Natural killer cell (primary cell): ENCODE results near the gene PAX2. TPM values are rescaled to one million over a fixed set of nuclear protein-coding genes. Genes with fewer than 3 reads are reported as not detected.

Source experiments
- ATAC-seq, 3 donors: fragments of 150-1000 bp in 2 of 3; fragments of 200-7000 bp in 1 of 3; cut with Tn5 transposase; 1 replicate in 1 of 3; 2 replicates in 2 of 3; pipeline ENCODE4 v1.10.0; 2021; ENCODE audit warnings: mild to moderate bottlenecking in 2 of 3, moderate library complexity in 2 of 3
- DNase-seq, 2 donors: peaks; one replicate each; pipeline versions ENCODE4 v3.0.0 to v3.0.0-alpha.2; 2013 to 2021; ENCODE audit warnings: mixed read lengths in 1 of 2
- H3K27ac ChIP-seq: one replicate; pipeline ENCODE4 v1.5.1; 2013; ENCODE audit warnings: mild to moderate bottlenecking, low read length
- H3K27me3 ChIP-seq: one replicate; pipeline ENCODE4 v1.6.1; 2013; ENCODE audit warnings: low read length; ENCODE audit not compliant: control insufficient read depth, insufficient read depth
- H3K36me3 ChIP-seq: one replicate; pipeline ENCODE4 v1.6.1; 2013; ENCODE audit warnings: low read length; ENCODE audit not compliant: control insufficient read depth, insufficient read depth
- H3K4me1 ChIP-seq: one replicate; pipeline ENCODE4 v1.6.1; 2013; ENCODE audit warnings: low read length; ENCODE audit not compliant: control insufficient read depth, insufficient read depth
- H3K4me3 ChIP-seq: one replicate; pipeline ENCODE4 v1.5.1; 2013; ENCODE audit warnings: low read length
- H3K9me3 ChIP-seq: one replicate; pipeline ENCODE4 v1.6.1; 2013; ENCODE audit warnings: low read length; ENCODE audit not compliant: control insufficient read depth, insufficient read depth
- H3K27ac Mint-ChIP-seq, 2 donors: one replicate each; pipeline ENCODE4 v1.8.0; 2022; ENCODE audit warnings: mild to moderate bottlenecking in 2 of 2, mixed read lengths in 2 of 2, moderate library complexity in 1 of 2
- H3K27me3 Mint-ChIP-seq, 2 donors: one replicate each; pipeline ENCODE4 v1.8.0; 2022; ENCODE audit warnings: low read depth in 2 of 2, mixed read lengths in 2 of 2
- H3K36me3 Mint-ChIP-seq: one replicate; pipeline ENCODE4 v1.8.0; 2022; ENCODE audit warnings: mixed read lengths
- H3K4me1 Mint-ChIP-seq, 2 donors: one replicate each; pipeline ENCODE4 v1.8.0; 2022; ENCODE audit warnings: mixed read lengths in 2 of 2
- H3K4me3 Mint-ChIP-seq: one replicate; pipeline ENCODE4 v1.8.0; 2022; ENCODE audit warnings: mild to moderate bottlenecking, moderate library complexity, mixed read lengths
- H3K9me3 Mint-ChIP-seq, 2 donors: one replicate each; pipeline ENCODE4 v1.8.0; 2022; ENCODE audit warnings: mixed read lengths in 2 of 2
- CTCF ChIP-seq: fragments of 200-600 bp; IDR thresholded peaks from one replicate; pipeline ENCODE4 v1.8.0; 2022; ENCODE audit warnings: antibody characterized with exemption
- WGBS: methylation state at CpG from one replicate; pipeline ENCODE4 v1.1.7; 2013; ENCODE audit warnings: missing lambda C conversion rate; ENCODE audit not compliant: insufficient coverage; 5-methylcytosine and 5-hydroxymethylcytosine counted together
- intact Hi-C: fragments of 100-400 bp; cut with micrococcal nuclease; formaldehyde crosslinking; loops from one replicate; pipeline ENCODE4 v1.14.2; 2022
- total RNA-seq, 4 donors: library from RNA; stranded (reverse); fragments of 120-200 nt in 1 of 4; gene quantifications; one replicate each; pipeline versions ENCODE4 v1.2.3 to v1.2.4, GENCODE V29; 2013 to 2022

Gene PAX2
- total RNA-seq, 3 donors from 2014 or later (not counting 1 experiment from before 2014, with no cell fraction given): not detected

GRCh38 chr10:100826661-100826982 lies 81.2 kb downstream of the PAX2 start:
- Histone ChIP-seq H3K4me3 (peak overlapping the region; percentile 14), H3K36me3 (no peaks in the 10 kb centered on the region), H3K27me3 (peaks cover 47% of the 10 kb centered on the region), H3K4me1 (peaks cover 40% of the 10 kb centered on the region), H3K9me3 (no peaks in the 10 kb centered on the region), H3K27ac (no peak overlapping the region)
- DNase-seq (peak in 1 of 2 donors; percentile 23), ATAC-seq (peak in 2 of 3 donors; percentile 24 to 26)
- TF ChIP-seq CTCF: no peak
- Mint-ChIP-seq H3K36me3 (no peaks in the 10 kb centered on the region), H3K4me3 (peak overlapping the region; percentile 90), H3K27ac (no peak overlapping the region), H3K4me1 (peaks cover 25 to 48% of the 10 kb centered on the region in 2 donors), H3K27me3 (peaks cover 65 to 69% of the 10 kb centered on the region in 2 donors), H3K9me3 (no peaks in the 10 kb centered on the region)
- intact Hi-C loops: loop anchor here (5.0 kb wide), 2 partner anchors 154 to 264 kb away; no protein-coding TSS in a partner anchor
- 4% methylated on average over 41 of the region's 41 CpGs for WGBS

- peak; percentile 27 to 52 for DNase-seq
- H3K9me3 Mint-ChIP-seq: no peaks in the 10 kb centered on the region
- peak in 2 of 3 donors; percentile 33 to 48 for ATAC-seq
- no peaks in the 10 kb centered on the region for H3K36me3 ChIP-seq
- intact Hi-C loops: loop anchor here (5.0 kb wide), 2 partner anchors 155 to 265 kb away; no protein-coding TSS in a partner anchor
- H3K4me1 ChIP-seq: peaks cover 40% of the 10 kb centered on the region
- no peaks in the 10 kb centered on the region for H3K9me3 ChIP-seq
- peak overlapping the region in 1 of 2 donors; percentile 79 for H3K27ac Mint-ChIP-seq
- peak overlapping the region; percentile 90 for H3K4me3 Mint-ChIP-seq
- peaks cover 67 to 68% of the 10 kb centered on the region in 2 donors for H3K27me3 Mint-ChIP-seq
- peaks cover 25 to 48% of the 10 kb centered on the region in 2 donors for H3K4me1 Mint-ChIP-seq
- WGBS: 1% methylated on average over 62 of the region's 68 CpGs
- no peak for TF ChIP-seq CTCF
- no peaks in the 10 kb centered on the region for H3K36me3 Mint-ChIP-seq
- no peak overlapping the region for H3K27ac ChIP-seq
- H3K4me3 ChIP-seq: peak overlapping the region; percentile 26
- peaks cover 47% of the 10 kb centered on the region for H3K27me3 ChIP-seq
Measured at GRCh38 chr10:100826983-100827818, 81.8 kb downstream of the PAX2 start.

GRCh38 chr10:100827819-100828737 lies 82.7 kb downstream of the PAX2 start:
- peaks cover 40% of the 10 kb centered on the region for H3K4me1 ChIP-seq
- ATAC-seq (peak; percentile 54 to 70 (median 68)), DNase-seq (peak; percentile 43 to 50)
- peaks cover 53% of the 10 kb centered on the region for H3K27me3 ChIP-seq
- Mint-ChIP-seq H3K9me3 (no peaks in the 10 kb centered on the region), H3K27me3 (peaks cover 66 to 68% of the 10 kb centered on the region in 2 donors), H3K27ac (peak overlapping the region in 1 of 2 donors; percentile 79), H3K4me1 (peaks cover 25 to 48% of the 10 kb centered on the region in 2 donors), H3K4me3 (peak overlapping the region; percentile 79), H3K36me3 (no peaks in the 10 kb centered on the region)
- no peaks in the 10 kb centered on the region for H3K36me3 ChIP-seq
- no peak overlapping the region for H3K27ac ChIP-seq
- WGBS: 2% methylated on average over 68 of the region's 69 CpGs
- no peak for TF ChIP-seq CTCF
- intact Hi-C loops: loop anchor here (5.0 kb wide), 2 partner anchors 156 to 266 kb away; no protein-coding TSS in a partner anchor
- peak overlapping the region; percentile 26 for H3K4me3 ChIP-seq
- no peaks in the 10 kb centered on the region for H3K9me3 ChIP-seq
